Caco-2 (cell line): ENCODE measurements around the gene HSPA12A. TPM values are rescaled to one million over a fixed set of nuclear protein-coding genes. Genes with fewer than 3 reads are reported as not detected.

Experiments used
- BruUV-seq: library from RNA; stranded (reverse); fragments of 400-500 nt; replicated peaks from 2 replicates; lab custom pipeline; 2021; lab: Mats Ljungman, UMichigan
- CTCF ChIA-PET: fragments of 300-600 bp; sonication (Branson Sonifier 250); formaldehyde crosslinking; loops from one replicate; lab custom pipeline; 2022; ENCODE audit warnings: antibody characterized with exemption; lab: Charles Lee
- POLR2A ChIA-PET: fragments of 300-600 bp; sonication (Branson Sonifier 250); formaldehyde crosslinking; loops from one replicate; lab custom pipeline; 2022; ENCODE audit warnings: antibody characterized with exemption; lab: Charles Lee
- DNase-seq, 2 experiments: peaks; one replicate each; pipeline versions ENCODE4 v3.0.0 to v3.0.0-alpha.2; 2020 to 2022
- H3K27me3 ChIP-seq: replicated peaks from 2 replicates; pipeline ENCODE4 v1.6.0; 2011; ENCODE audit warnings: low read length; ENCODE audit not compliant: control insufficient read depth, insufficient read depth
- H3K36me3 ChIP-seq: 2 replicates; pipeline ENCODE4 v1.5.1; 2011; ENCODE audit warnings: low read length; ENCODE audit not compliant: control insufficient read depth, insufficient read depth
- H3K4me1 ChIP-seq: fragments of 250-450 bp; sonication (Bioruptor Pico); 2 replicates; pipeline ENCODE4 v1.5.1; 2020; ENCODE audit warnings: mild to moderate bottlenecking
- H3K4me3 ChIP-seq: 2 replicates; pipeline ENCODE4 v1.5.1; 2011; ENCODE audit warnings: low read depth, mild to moderate bottlenecking, control low read depth, low read length
- H3K9me3 ChIP-seq: fragments of 250-450 bp; sonication (Bioruptor Pico); 2 replicates; pipeline ENCODE4 v1.5.1; 2020; ENCODE audit warnings: mild to moderate bottlenecking, moderate library complexity
- H3K27ac Mint-ChIP-seq: one replicate; pipeline ENCODE4 v1.8.0; 2022; ENCODE audit warnings: mixed read lengths; ENCODE audit not compliant: unreplicated experiment
- H3K27me3 Mint-ChIP-seq: one replicate; pipeline ENCODE4 v1.8.0; 2022; ENCODE audit warnings: mixed read lengths; ENCODE audit not compliant: insufficient read depth, unreplicated experiment
- H3K36me3 Mint-ChIP-seq: one replicate; pipeline ENCODE4 v1.8.0; 2022; ENCODE audit warnings: mild to moderate bottlenecking, mixed read lengths; ENCODE audit not compliant: insufficient read depth, unreplicated experiment
- H3K4me1 Mint-ChIP-seq: one replicate; pipeline ENCODE4 v1.8.0; 2022; ENCODE audit warnings: low read depth, mixed read lengths; ENCODE audit not compliant: unreplicated experiment
- H3K4me3 Mint-ChIP-seq: one replicate; pipeline ENCODE4 v1.8.0; 2022; ENCODE audit warnings: mild to moderate bottlenecking, moderate library complexity, mixed read lengths; ENCODE audit not compliant: unreplicated experiment
- H3K9me3 Mint-ChIP-seq: one replicate; pipeline ENCODE4 v1.8.0; 2022; ENCODE audit warnings: mixed read lengths; ENCODE audit not compliant: unreplicated experiment
- CTCF ChIP-seq, 2 experiments: fragments of 200-600 bp in 1 of 2; IDR thresholded peaks; 1 replicate in 1 of 2; 2 replicates in 1 of 2; pipeline versions ENCODE4 v1.5.1 to v1.8.0; 2011 to 2022; ENCODE audit warnings: antibody characterized with exemption in 1 of 2, control low read depth in 1 of 2, inconsistent platforms in 1 of 2, low read depth in 1 of 2, low read length in 1 of 2, mild to moderate bottlenecking in 1 of 2, moderate library complexity in 1 of 2; ENCODE audit not compliant: insufficient read depth in 1 of 2, severe bottlenecking in 1 of 2, unreplicated experiment in 1 of 2
- intact Hi-C: fragments of 100-400 bp; cut with micrococcal nuclease; formaldehyde crosslinking; loops from one replicate; pipeline ENCODE4 v1.10.0; 2022; ENCODE audit not compliant: unreplicated experiment
- total RNA-seq: library from RNA; stranded (reverse); gene quantifications from 2 replicates; pipeline ENCODE4 v1.2.3, GENCODE V29; 2022

HSPA12A gene
- total RNA-seq, 1 experiment from 2014 or later: 27.0 TPM

- Mint-ChIP-seq H3K36me3 (peaks cover 7% of the 10 kb centered on the region), H3K4me3 (no peak overlapping the region), H3K27me3 (no peaks in the 10 kb centered on the region), H3K4me1 (no peaks in the 10 kb centered on the region), H3K9me3 (no peaks in the 10 kb centered on the region), H3K27ac (no peak overlapping the region)
- H3K4me3 ChIP-seq: no peak overlapping the region
- no peaks in the 10 kb centered on the region for H3K36me3 ChIP-seq
- ChIA-PET CTCF (no interaction called here), POLR2A (no interaction called here)
- DNase-seq: no peak
- intact Hi-C loops: no loop called here
- no TSS peak for BruUV-seq
- no peak for TF ChIP-seq CTCF (IDR thresholded peaks at IDR 0.05; ENCODE audit: insufficient read depth in 1 of 2, low read depth in 1 of 2, low read length in 1 of 2, severe bottlenecking in 1 of 2, unreplicated experiment in 1 of 2)
- no peaks in the 10 kb centered on the region for H3K27me3 ChIP-seq
- H3K4me1 ChIP-seq: no peaks in the 10 kb centered on the region
- no peaks in the 10 kb centered on the region for H3K9me3 ChIP-seq
Observed at GRCh38 chr10:116705498-116705897, 36.9 kb downstream of the HSPA12A start.

DNA sequence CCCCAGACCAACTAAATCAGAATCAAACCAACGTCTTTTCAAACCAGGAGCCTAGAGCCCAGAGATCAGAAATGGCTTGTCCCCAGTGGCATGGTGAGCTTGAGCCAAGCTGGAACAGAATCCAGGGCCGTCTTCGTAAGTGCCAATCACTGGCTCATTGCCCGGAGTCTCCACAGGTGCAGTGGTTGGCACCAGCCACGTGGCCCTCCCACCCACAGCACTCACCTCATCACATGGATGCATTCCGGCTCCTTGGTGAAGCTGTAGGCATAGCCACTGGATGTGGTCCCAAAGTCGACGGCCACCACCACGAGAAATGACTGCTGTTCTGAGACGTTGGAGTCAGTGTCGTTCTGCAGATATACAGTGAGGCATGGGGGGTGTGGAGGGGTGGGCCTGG, 37.4 kb downstream of the HSPA12A start:
- no peak overlapping the region for H3K27ac Mint-ChIP-seq
- H3K36me3 Mint-ChIP-seq: peaks cover 7% of the 10 kb centered on the region

GRCh38 chr10:116702165-116702564, 40.2 kb downstream of the HSPA12A start:
- ChIA-PET CTCF (no interaction called here), POLR2A (no interaction called here)
- no peaks in the 10 kb centered on the region for H3K9me3 Mint-ChIP-seq
- no peaks in the 10 kb centered on the region for H3K27me3 Mint-ChIP-seq
- intact Hi-C loops: no loop called here
- H3K4me3 Mint-ChIP-seq: no peak overlapping the region
- Histone ChIP-seq H3K4me3 (no peak overlapping the region), H3K36me3 (no peaks in the 10 kb centered on the region), H3K27me3 (no peaks in the 10 kb centered on the region), H3K9me3 (no peaks in the 10 kb centered on the region), H3K4me1 (no peaks in the 10 kb centered on the region)
- peaks cover 7% of the 10 kb centered on the region for H3K36me3 Mint-ChIP-seq
- no peaks in the 10 kb centered on the region for H3K4me1 Mint-ChIP-seq
- TF ChIP-seq CTCF (IDR thresholded peaks at IDR 0.05; ENCODE audit: insufficient read depth in 1 of 2, low read depth in 1 of 2, low read length in 1 of 2, severe bottlenecking in 1 of 2, unreplicated experiment in 1 of 2): no peak
- no TSS peak for BruUV-seq
- no peak for DNase-seq
- no peak overlapping the region for H3K27ac Mint-ChIP-seq

More for the DNA sequence above, 37.4 kb downstream of the HSPA12A start:
- CTCF ChIA-PET: no interaction called here
- Mint-ChIP-seq H3K27me3 (no peaks in the 10 kb centered on the region), H3K9me3 (no peaks in the 10 kb centered on the region), H3K4me1 (no peaks in the 10 kb centered on the region), H3K4me3 (no peak overlapping the region)
- H3K4me3 ChIP-seq: no peak overlapping the region
- no peaks in the 10 kb centered on the region for H3K4me1 ChIP-seq
- no peak for DNase-seq
- H3K9me3 ChIP-seq: no peaks in the 10 kb centered on the region
- no peaks in the 10 kb centered on the region for H3K36me3 ChIP-seq
- TF ChIP-seq CTCF (IDR thresholded peaks at IDR 0.05; ENCODE audit: insufficient read depth in 1 of 2, low read depth in 1 of 2, low read length in 1 of 2, severe bottlenecking in 1 of 2, unreplicated experiment in 1 of 2): no peak
- BruUV-seq: no TSS peak
- intact Hi-C loops: no loop called here
- POLR2A ChIA-PET: no interaction called here
- no peaks in the 10 kb centered on the region for H3K27me3 ChIP-seq
